ENCODE results near the gene SLC6A3.

SLC6A3 gene

GRCh38 chr5:1370006-1370405 is 75.2 kb downstream of the SLC6A3 start:
- TF ChIP-seq MAX (IDR thresholded peaks at IDR 0.05; ENCODE audit: low read depth, low read length) (no peak), POLR2A (IDR thresholded peaks at IDR 0.05; ENCODE audit: extremely low read depth, insufficient read length) (no peak), MYC (IDR thresholded peaks at IDR 0.05; ENCODE audit: low read depth, low read length) (no peak)
- DNase-seq (ENCODE audit: low read depth) = no peak
- H3K4me3 ChIP-seq (ENCODE audit: low read depth, low read length) = no peak overlapping the region

- H3K4me3 ChIP-seq (ENCODE audit: low read depth, low read length) = no peak overlapping the region
- TF ChIP-seq POLR2A (IDR thresholded peaks at IDR 0.05; ENCODE audit: extremely low read depth, insufficient read length) (no peak), MYC (IDR thresholded peaks at IDR 0.05; ENCODE audit: low read depth, low read length) (no peak), MAX (IDR thresholded peaks at IDR 0.05; ENCODE audit: low read depth, low read length) (no peak), CTCF (IDR thresholded peaks at IDR 0.05; ENCODE audit: low read depth, low read length) (no peak)
- no peak for DNase-seq (ENCODE audit: low read depth)
These were observed 76.5 kb downstream of the SLC6A3 start for GRCh38 chr5:1368756-1369155.

GRCh38 chr5:1368236-1368635 is 77.0 kb downstream of the SLC6A3 start:
- H3K4me3 ChIP-seq (ENCODE audit: low read depth, low read length) = no peak overlapping the region
- DNase-seq (ENCODE audit: low read depth) = no peak
- TF ChIP-seq CTCF (IDR thresholded peaks at IDR 0.05; ENCODE audit: low read depth, low read length) (no peak), MAX (IDR thresholded peaks at IDR 0.05; ENCODE audit: low read depth, low read length) (no peak), POLR2A (IDR thresholded peaks at IDR 0.05; ENCODE audit: extremely low read depth, insufficient read length) (no peak), MYC (IDR thresholded peaks at IDR 0.05; ENCODE audit: low read depth, low read length) (no peak)

GRCh38 chr5:1367149-1367548 is 78.1 kb downstream of the SLC6A3 start:
- TF ChIP-seq MYC (IDR thresholded peaks at IDR 0.05; ENCODE audit: low read depth, low read length) = no peak
- no peak for TF ChIP-seq MAX (IDR thresholded peaks at IDR 0.05; ENCODE audit: low read depth, low read length)
- TF ChIP-seq POLR2A (IDR thresholded peaks at IDR 0.05; ENCODE audit: extremely low read depth, insufficient read length) = no peak
- no peak for TF ChIP-seq CTCF (IDR thresholded peaks at IDR 0.05; ENCODE audit: low read depth, low read length)
- no peak overlapping the region for H3K4me3 ChIP-seq (ENCODE audit: low read depth, low read length)
- no peak for DNase-seq (ENCODE audit: low read depth)

- no peak overlapping the region for H3K4me3 ChIP-seq (ENCODE audit: low read depth, low read length)
- TF ChIP-seq POLR2A (IDR thresholded peaks at IDR 0.05; ENCODE audit: extremely low read depth, insufficient read length) (no peak), CTCF (IDR thresholded peaks at IDR 0.05; ENCODE audit: low read depth, low read length) (no peak), MYC (IDR thresholded peaks at IDR 0.05; ENCODE audit: low read depth, low read length) (no peak), MAX (IDR thresholded peaks at IDR 0.05; ENCODE audit: low read depth, low read length) (no peak)
- DNase-seq (ENCODE audit: low read depth) = no peak
These were observed 78.7 kb downstream of the SLC6A3 start for GRCh38 chr5:1366514-1366913.

- no peak for TF ChIP-seq MYC (IDR thresholded peaks at IDR 0.05; ENCODE audit: low read depth, low read length)
- no peak for TF ChIP-seq POLR2A (IDR thresholded peaks at IDR 0.05; ENCODE audit: extremely low read depth, insufficient read length)
- no peak for TF ChIP-seq CTCF (IDR thresholded peaks at IDR 0.05; ENCODE audit: low read depth, low read length)
- TF ChIP-seq MAX (IDR thresholded peaks at IDR 0.05; ENCODE audit: low read depth, low read length) = no peak
- DNase-seq (ENCODE audit: low read depth) = no peak
- H3K4me3 ChIP-seq (ENCODE audit: low read depth, low read length) = no peak overlapping the region
These were observed 81.0 kb downstream of the SLC6A3 start for GRCh38 chr5:1364211-1364610.
